Mucosa of descending colon (tissue), 3 donors: Measurements from ENCODE around the gene CERS6. TPM values are rescaled to one million over a fixed set of nuclear protein-coding genes. Genes with fewer than 3 reads are reported as not detected.
A peak's percentile ranks its signal among the peaks of the same experiment; 100 is the strongest.

Experiments used
- ATAC-seq: fragments of 200-7000 bp; cut with Tn5 transposase; one replicate; pipeline ENCODE4 v1.9.1; 2020; ENCODE audit warnings: mild to moderate bottlenecking, moderate library complexity
- DNase-seq, 3 donors: peaks; one replicate each; pipeline ENCODE4 v3.0.0-alpha.2; 2020
- H3K36me3 ChIP-seq: fragments of 200-600 bp; one replicate; pipeline ENCODE4 v1.8.0; 2021; ENCODE audit warnings: low read depth, mild to moderate bottlenecking
- H3K4me1 ChIP-seq: fragments of 200-600 bp; one replicate; pipeline ENCODE4 v1.8.0; 2021; ENCODE audit warnings: low read depth, mild to moderate bottlenecking
- H3K4me3 ChIP-seq: fragments of 200-600 bp; one replicate; pipeline ENCODE4 v1.8.0; 2021; ENCODE audit warnings: mild to moderate bottlenecking
- H3K9me3 ChIP-seq: fragments of 200-600 bp; one replicate; pipeline ENCODE4 v1.8.0; 2021; ENCODE audit warnings: mild to moderate bottlenecking
- CTCF ChIP-seq: fragments of 200-600 bp; IDR thresholded peaks from one replicate; pipeline ENCODE4 v1.8.0; 2022; ENCODE audit warnings: antibody characterized with exemption, mild to moderate bottlenecking
- intact Hi-C, 2 donors: fragments of 100-400 bp; cut with DNase I in 1 of 2; cut with micrococcal nuclease in 1 of 2; formaldehyde crosslinking; loops; one replicate each; pipeline versions ENCODE4 v1.11.0 to v1.11.1; 2022; cut with DNase I, micrococcal nuclease
- total RNA-seq, 3 donors: library from RNA; stranded (reverse); fragmentation: NEBNext Ultra II Directional in 2 of 3; extraction: Animal tissue kit (Norgen Biotek cat#: 25700) in 2 of 3; gene quantifications; one replicate each; pipeline versions ENCODE4 v1.2.1 to v1.2.4, GENCODE V29; 2021 to 2023
- donor health status: DM: no; HTN: no; CAD: no; lungs with moderate emphysema.
- donor health status: DM: no; HTN: no; CAD: no.
- donor health status: DM: no; HTN: yes; CAD: no.

Gene CERS6
- total RNA-seq, 3 donors from 2014 or later: 27.4 to 67.2 (median 65.0) TPM

- intact Hi-C loops: no loop called here
- DNase-seq (no peak), ATAC-seq (no peak)
- Histone ChIP-seq H3K9me3 (no peaks in the 10 kb centered on the region), H3K4me1 (no peaks in the 10 kb centered on the region), H3K4me3 (no peak overlapping the region), H3K36me3 (no peaks in the 10 kb centered on the region)
- no peak for TF ChIP-seq CTCF
Measured at GRCh38 chr2:168594778-168595177, 138.7 kb downstream of the CERS6 start.

GRCh38 chr2:168596881-168597655 is 141.0 kb downstream of the CERS6 start:
- TF ChIP-seq CTCF: no peak
- no peak for ATAC-seq
- Histone ChIP-seq H3K4me3 (no peak overlapping the region), H3K36me3 (no peaks in the 10 kb centered on the region), H3K9me3 (no peaks in the 10 kb centered on the region), H3K4me1 (peaks cover 3% of the 10 kb centered on the region)
- intact Hi-C loops: no loop called here
- DNase-seq: no peak

GRCh38 chr2:168599738-168600137 is 143.7 kb downstream of the CERS6 start:
- peaks cover 2% of the 10 kb centered on the region for H3K9me3 ChIP-seq
- H3K4me3 ChIP-seq: no peak overlapping the region
- H3K4me1 ChIP-seq: peaks cover 7% of the 10 kb centered on the region
- no peak for TF ChIP-seq CTCF
- H3K36me3 ChIP-seq: no peaks in the 10 kb centered on the region
- intact Hi-C loops: no loop called here
- no peak for ATAC-seq
- DNase-seq: no peak

GRCh38 chr2:168600949-168601348 is 144.9 kb downstream of the CERS6 start:
- TF ChIP-seq CTCF: no peak
- ATAC-seq: peak; percentile 87
- intact Hi-C loops: no loop called here
- H3K4me3 ChIP-seq: no peak overlapping the region
- H3K9me3 ChIP-seq: peaks cover 14% of the 10 kb centered on the region
- H3K36me3 ChIP-seq: no peaks in the 10 kb centered on the region
- peaks cover 7% of the 10 kb centered on the region for H3K4me1 ChIP-seq
- DNase-seq: no peak

- no peaks in the 10 kb centered on the region for H3K36me3 ChIP-seq
- TF ChIP-seq CTCF: no peak
Measured at GRCh38 chr2:168601741-168602140, 145.7 kb downstream of the CERS6 start.

More at GRCh38 chr2:168601741-168602140, 145.7 kb downstream of the CERS6 start:
- H3K4me1 ChIP-seq: peaks cover 7% of the 10 kb centered on the region
- ATAC-seq: peak; percentile 63
- intact Hi-C loops: no loop called here
- DNase-seq: no peak
- H3K4me3 ChIP-seq: no peak overlapping the region
- H3K9me3 ChIP-seq: peaks cover 14% of the 10 kb centered on the region
